HG02938 (cell line): ENCODE results near the gene PRKCZ.

ENCODE experiments used
- ATAC-seq: cut with Tn5 transposase; IDR thresholded peaks from one replicate; pipeline ENCODE4 v1.9.1; 2021; ENCODE audit warnings: mild to moderate bottlenecking, moderate library complexity; ENCODE audit not compliant: unreplicated experiment

The PRKCZ gene

GRCh38 chr1:2216767-2217058 is 166.5 kb downstream of the PRKCZ start:
- no peak for ATAC-seq

- no peak for ATAC-seq
Observed at GRCh38 chr1:2221271-2221670, 171.1 kb downstream of the PRKCZ start.

- ATAC-seq, result no peak
Observed at GRCh38 chr1:2224170-2224584, 174.0 kb downstream of the PRKCZ start.

- no peak for ATAC-seq
Observed at GRCh38 chr1:2224631-2225428, 174.6 kb downstream of the PRKCZ start.

GRCh38 chr1:2226525-2227345 is 176.5 kb downstream of the PRKCZ start:
- ATAC-seq, result no peak

GRCh38 chr1:2227346-2228156 is 177.3 kb downstream of the PRKCZ start:
- ATAC-seq, result peak; percentile 73

- peak; percentile 3 for ATAC-seq
Observed at GRCh38 chr1:2228157-2228594, 178.0 kb downstream of the PRKCZ start, which contains the start of gene SKI. Gene SKI, plus strand, starts transcription at chr1:2228319. Its CDS starts 448 bp downstream, at chr1:2228767.

- no peak for ATAC-seq
Observed at GRCh38 chr1:2228694-2229036, 178.5 kb downstream of the PRKCZ start.

GRCh38 chr1:2229037-2229864 is 179.0 kb downstream of the PRKCZ start:
- ATAC-seq, result no peak

- no peak for ATAC-seq
Observed at GRCh38 chr1:2229911-2230731, 179.9 kb downstream of the PRKCZ start.

GRCh38 chr1:2230781-2231531 is 180.7 kb downstream of the PRKCZ start:
- no peak for ATAC-seq

- no peak for ATAC-seq
Observed at GRCh38 chr1:2231532-2232254, 181.5 kb downstream of the PRKCZ start.

- ATAC-seq, result no peak
Observed at GRCh38 chr1:2232255-2232915, 182.2 kb downstream of the PRKCZ start.

GRCh38 chr1:2232916-2233438 is 182.8 kb downstream of the PRKCZ start:
- ATAC-seq, result no peak

GRCh38 chr1:2233468-2233867 is 183.3 kb downstream of the PRKCZ start:
- ATAC-seq, result no peak

GRCh38 chr1:2233997-2234761 is 184.0 kb downstream of the PRKCZ start:
- no peak for ATAC-seq

- ATAC-seq, result no peak
Observed at GRCh38 chr1:2234762-2235113, 184.5 kb downstream of the PRKCZ start.
